HG03103 (cell line): ENCODE data around the gene SDHA.

Source experiments
- ATAC-seq: cut with Tn5 transposase; IDR thresholded peaks from one replicate; pipeline ENCODE4 v1.9.1; 2021; ENCODE audit warnings: low read depth; ENCODE audit not compliant: unreplicated experiment

The SDHA gene

DNA sequence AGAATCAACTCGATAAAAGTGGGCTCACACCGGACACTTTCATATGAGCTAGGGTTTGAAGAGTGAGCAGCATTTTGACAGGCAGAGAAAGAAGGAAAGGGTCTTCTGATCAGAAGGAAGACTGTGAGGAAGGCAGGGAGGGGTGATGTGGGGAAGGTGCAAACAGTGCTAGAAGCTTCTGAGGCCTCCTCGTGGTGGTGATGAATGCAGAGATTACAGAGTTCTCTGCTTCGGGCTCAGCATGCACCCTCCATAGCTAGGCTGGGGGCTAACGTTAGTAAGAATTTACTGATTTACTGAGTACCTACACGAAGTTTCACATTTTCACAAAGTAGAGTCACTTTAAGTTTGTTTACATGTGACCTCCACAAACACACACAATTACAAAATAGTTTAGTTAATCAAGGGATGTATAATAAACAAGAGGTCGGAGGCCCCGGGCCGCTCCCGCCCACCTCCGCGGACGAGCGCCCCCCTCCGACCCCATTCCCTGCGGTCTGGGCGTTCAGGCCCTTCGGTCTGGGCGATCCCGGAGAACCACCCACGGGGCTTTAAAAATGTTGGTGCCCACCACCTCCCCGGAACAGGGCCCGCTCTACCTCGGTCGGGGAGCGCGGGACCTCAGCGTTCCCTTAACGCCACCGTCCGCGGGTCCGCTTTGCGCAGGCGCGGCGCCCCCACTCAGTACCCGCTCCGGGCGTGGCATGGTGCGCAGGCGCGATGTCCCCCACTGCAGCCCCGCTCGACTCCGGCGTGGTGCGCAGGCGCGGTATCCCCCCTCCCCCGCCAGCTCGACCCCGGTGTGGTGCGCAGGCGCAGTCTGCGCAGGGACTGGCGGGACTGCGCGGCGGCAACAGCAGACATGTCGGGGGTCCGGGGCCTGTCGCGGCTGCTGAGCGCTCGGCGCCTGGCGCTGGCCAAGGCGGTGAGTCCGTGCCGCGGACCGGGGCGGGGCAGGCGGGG is at the start of gene SDHA, which contains the start of gene CCDC127:
TSS of gene SDHA (plus strand) at position 827 of the 963 bp plus-strand sequence. CDS start at position 863, 36 bp downstream.
TSS of gene CCDC127 (minus strand) at position 660 of the 963 bp plus-strand sequence. CDS start 1,304 bp downstream, outside the sequence.
- peak; percentile 68 for ATAC-seq

DNA sequence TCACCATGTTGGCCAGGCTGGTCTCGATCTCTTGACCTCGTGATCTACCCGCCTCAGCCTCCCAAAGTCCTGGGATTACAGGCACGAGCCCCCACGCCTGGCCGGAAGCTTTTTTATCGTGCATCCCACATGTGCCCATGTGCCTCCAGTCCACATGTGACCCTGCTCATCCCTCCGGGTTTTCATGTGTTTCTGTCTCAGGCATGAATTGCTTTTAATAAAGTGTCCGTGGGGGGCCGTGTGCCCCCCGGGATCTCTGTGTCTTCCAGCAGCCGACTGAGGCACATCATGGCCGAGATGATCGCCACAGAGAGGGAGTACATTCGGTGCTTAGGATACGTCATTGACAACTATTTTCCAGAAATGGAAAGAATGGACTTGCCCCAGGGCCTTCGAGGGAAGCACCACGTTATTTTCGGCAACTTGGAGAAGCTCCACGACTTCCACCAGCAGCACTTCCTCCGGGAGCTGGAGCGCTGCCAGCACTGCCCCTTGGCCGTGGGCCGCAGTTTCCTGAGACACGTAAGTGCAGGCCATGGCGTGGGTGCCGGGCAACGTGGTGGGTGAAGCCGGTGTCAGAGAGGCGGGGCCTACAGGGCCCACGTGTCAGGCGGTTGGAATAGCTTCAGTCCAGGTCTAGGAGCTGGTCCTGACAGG is 48.9 kb upstream of the SDHA start:
- no peak for ATAC-seq

DNA sequence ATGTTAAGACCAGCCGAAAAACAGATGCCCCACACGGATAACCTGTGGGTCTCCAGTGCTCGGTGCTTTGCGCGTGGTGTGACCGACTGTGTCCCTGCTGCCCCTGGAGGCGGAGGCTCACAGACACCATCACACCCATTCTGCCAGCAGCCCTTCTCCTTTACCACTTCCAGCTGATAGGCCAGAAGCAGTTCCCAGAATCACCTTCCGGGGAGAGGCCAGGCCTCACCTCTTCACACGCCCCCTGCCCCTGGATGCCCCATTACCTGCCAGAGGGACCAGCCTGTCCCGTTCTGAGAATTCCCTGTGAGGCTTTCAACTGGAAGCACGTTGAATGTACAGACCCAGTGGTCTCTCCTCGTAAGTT is 48.4 kb upstream of the SDHA start:
- no peak for ATAC-seq

DNA sequence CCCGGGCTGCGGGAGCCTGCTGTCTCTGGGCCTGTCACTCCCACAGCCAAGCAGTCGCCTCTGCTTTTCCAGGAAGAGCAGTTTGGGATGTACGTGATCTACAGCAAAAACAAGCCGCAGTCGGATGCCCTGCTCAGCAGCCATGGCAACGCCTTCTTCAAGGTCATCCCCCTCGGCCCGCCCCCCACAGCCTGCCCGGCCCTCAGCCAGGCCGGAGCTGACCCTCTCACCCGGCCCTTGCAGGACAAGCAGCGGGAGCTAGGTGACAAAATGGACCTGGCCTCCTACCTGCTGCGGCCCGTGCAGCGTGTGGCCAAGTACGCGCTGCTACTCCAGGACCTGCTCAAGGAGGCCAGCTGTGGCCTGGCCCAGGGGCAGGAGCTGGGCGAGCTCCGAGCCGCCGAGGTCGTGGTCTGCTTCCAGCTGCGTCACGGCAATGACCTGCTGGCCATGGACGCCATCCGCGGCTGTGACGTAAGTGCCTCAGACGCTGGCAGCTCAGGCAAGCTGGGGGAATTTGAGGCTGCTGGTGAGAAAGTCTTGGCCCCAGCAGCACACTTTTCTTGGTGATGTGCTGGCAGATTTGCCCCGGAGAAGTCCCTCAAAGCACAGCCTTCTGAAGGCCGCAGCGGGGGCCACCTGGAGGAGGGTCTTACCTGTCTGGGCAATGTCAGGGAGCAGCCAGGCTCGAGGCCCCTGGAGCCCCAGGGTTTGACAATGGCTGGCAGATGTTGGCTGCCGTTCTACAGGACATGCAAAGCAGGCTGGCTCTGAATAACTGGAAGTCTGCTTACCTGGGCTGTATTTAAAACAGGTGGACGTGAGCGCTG is 46.9 kb upstream of the SDHA start:
- no peak for ATAC-seq

DNA sequence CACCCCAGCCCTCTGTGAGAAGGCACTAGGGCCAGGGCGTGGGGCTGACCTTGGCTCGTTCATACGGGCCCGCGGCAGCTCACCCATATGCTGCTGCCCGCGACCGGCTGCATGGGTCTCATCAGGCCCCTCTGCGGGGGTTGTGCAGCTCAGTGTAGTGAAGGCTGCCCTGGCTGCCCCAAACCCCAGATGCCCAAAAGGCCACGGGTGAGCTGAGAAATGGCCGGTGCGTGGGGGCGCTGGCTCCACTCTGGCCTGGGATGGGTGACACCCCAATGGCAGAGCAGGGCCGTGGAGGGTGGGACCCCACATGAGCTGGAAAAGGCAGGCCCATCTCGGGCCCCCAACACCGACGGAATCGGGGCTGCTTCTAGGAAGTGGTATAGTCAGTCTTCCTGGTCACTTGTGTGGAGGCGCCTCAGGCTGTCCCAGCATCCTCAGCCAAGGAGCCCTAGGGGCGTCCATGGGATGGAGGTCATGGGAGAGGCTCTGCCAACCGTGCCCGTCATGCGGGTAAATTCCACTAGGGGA is 46.3 kb upstream of the SDHA start:
- ATAC-seq, result no peak

DNA sequence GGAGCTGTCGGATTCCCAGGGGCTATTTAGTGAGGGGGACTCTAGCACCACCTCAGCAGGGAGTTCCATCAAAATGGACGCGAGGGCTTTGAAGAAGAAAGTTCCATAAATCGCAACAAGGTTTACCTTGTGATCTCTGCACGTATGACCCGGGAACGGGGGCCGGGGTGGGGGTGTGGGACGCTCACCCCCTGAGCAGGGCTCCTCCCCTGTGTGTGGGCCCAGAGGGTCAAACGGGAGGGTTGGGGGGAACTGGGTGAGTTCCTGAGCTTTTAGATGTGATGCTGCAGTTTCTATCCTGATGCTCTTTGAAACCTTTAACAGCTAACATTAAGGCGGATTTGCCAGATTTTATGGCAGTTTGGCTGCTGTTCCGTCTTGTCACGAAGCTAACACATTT is 45.7 kb upstream of the SDHA start:
- no peak for ATAC-seq

DNA sequence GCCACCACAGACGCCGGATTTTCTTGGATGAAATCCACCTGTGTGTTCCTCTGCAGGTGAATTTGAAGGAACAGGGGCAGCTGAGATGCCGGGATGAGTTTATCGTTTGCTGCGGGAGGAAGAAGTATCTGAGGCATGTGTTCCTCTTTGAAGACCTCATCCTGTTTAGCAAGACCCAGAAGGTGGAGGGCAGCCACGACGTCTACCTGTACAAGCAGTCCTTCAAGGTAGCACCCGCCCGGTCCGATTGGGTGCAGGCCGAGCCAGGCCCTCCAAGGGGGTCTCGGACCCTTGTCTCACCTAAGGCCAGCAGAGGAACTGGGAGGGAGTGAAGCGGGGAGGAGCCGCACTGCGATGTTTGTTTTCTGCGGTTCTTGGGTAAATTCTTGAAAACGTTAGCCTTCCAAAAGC is 45.3 kb upstream of the SDHA start:
- no peak for ATAC-seq

DNA sequence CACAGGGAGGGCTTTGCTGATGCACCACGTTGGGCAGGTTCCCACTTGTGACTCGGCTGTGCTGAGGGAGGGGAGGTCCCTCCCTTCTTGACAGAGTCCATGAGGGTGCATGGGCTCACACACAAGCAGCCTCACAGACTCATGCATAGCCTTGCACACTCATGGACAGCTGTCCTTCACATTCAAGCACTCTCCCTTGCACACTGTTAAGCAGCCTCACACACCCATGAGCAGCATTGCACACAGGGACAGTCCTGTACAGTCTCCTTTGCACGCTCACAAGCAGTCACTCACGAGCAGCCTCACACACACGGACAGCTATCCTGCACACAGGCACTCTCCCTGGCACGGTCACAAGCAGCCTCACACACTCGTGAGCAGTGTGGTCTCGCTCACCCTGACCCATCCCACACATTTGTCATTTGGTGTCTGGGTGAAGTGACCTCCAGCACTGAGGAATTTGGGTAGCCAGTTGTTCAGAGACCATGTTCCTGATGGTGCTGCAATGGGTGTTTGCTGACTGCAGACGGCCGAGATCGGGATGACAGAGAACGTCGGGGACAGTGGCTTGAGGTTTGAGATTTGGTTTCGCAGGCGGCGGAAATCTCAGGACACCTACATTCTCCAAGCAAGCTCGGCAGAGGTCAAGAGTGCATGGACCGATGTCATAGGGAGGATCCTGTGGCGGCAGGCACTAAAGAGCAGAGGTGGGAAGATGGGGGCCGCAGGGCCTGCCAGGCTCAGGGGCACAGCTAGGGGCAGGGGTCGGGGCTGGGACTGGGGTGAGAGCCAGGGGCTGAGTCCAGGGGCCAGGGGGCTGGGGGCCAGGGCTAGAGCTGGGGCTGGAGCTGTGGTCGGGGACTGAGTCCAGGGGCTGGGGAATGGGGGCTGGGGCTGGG is 44.5 kb upstream of the SDHA start:
- no peak for ATAC-seq

DNA sequence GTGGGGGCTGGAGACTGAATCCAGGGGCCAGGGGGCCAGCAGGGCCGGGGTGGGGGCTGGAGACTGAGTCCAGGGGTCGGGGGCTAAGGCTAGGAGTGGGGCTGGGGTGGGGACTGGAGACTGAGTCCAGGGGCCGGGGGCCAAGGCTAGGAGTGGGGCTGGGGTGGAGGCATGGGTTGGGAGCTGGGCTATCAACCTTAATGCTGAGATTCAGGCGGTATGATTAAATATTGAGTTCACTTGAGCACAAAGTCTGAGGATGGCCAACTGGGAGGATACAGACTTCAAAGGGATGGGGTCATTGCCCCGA is 43.9 kb upstream of the SDHA start:
- ATAC-seq, result no peak

DNA sequence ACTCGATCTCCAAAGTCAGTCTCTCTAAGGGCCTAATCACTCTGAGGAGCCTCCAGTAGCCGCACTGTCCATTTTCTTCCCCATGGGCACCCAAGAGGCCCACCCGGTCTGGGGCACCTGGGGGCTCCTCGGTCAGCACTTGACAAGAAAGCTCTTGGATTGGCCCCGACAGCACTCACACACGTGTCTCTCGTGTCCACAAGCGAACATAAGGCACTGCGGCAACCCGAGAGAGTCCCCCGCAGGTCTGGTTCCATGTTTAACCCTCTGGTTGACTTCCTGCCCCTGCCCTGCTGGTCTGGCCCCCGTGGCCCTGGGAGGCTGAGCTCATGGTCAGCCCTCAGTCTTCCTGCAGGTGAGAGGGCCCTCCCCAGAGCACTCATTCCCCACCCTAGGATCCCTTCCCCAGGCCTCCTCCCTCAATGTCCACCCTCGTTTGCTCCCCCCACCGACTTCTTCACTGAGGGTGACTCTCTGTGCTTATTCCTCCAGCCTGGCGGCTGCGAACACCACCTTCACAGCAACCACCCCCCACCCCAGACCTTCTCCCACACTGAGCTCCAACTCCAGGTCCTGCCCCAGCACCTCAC is 43.1 kb upstream of the SDHA start:
- ATAC-seq, result no peak

DNA sequence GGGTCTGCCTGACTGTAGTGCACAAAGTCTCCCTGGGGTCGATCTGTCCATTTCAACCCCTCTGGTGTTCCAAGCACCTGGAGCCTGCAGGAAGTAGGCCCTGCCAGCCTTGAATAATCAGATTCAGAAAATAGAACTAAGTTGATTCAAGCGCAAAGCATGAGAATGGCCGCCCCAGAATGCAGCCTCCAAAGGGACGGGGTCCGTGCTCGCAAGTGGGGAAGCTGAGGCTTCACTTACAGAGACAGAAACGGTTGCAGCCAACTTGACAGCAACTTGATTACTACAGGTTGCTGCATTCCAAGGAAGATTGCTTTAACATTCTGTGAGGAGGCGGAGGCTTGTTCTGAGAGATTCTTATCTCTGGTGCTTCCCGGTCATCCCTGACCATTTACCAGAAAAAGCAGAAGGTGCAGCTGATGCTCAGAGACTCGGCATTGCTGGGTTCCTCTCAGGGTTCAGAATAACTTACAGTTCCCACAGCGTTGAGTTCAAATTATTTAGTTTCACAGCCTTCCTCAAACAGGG is 41.8 kb upstream of the SDHA start:
- no peak for ATAC-seq

DNA sequence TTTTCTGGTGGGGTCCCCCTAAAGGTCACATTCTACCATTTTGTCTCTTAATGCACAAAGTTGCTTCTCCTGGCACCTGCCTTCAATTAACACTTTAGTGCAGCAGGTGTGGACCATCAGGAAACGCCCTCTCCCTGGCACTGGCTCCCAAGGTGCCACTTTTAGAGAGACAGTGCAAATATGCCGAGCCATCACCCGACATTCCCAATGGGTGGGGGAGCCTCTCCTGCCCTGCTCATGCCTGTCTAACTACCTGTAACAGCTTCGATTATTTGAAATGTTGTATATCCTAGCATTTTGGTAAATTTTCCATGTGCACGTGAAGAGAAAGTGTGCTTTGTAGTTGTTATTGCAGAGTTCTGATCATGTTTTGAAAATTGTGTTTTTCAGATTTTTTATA is 40.0 kb upstream of the SDHA start:
- no peak for ATAC-seq

DNA sequence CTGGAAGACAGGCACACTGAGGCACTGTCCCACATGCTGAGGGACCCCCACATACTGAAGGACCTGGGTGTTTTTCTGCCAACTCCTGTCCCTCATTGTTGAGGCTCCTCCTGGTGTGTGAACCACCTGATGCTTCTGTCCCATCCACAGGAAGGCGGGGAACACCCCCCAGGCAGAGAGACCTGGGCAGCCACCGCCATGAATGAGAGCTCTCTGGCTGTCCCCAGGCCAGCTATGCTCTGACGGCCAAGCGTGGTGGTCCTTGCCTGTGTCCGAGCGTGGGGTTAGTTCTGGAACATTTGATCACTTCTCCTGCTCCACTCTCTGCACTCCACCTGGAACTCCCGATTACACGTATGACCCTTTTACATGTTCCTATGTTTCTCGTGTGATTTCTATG is 38.7 kb upstream of the SDHA start:
- no peak for ATAC-seq

DNA sequence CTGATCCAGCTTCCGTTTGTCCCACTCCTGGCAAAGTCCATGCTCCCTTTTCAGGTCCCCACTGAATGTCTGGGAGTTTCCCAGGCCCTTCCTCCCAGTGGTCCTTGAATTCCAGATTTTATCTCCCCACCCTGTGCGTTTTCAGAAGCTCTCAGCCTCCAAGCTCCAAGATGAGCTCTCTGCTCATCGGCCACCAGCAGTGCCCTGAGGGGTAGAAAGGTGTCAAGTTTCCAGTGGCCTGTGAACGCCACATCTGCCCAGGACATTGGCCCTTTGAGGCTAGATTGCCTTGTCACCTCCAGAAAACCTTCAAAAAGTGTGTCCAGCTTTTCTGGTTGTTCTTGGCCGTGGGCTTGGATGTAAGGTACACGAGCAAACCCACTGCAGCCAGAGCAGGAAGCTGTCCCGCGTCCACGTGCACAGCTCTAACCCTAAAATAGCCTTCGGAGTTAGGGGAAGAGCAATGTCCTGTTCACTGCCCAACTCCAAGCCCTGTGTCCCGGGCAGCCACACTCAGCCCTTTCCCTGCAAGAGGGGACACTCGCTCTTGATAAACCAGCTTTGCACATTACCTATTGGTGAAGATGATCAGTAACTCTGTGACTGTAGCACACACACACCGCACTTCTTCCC is 37.7 kb upstream of the SDHA start:
- ATAC-seq, result no peak

DNA sequence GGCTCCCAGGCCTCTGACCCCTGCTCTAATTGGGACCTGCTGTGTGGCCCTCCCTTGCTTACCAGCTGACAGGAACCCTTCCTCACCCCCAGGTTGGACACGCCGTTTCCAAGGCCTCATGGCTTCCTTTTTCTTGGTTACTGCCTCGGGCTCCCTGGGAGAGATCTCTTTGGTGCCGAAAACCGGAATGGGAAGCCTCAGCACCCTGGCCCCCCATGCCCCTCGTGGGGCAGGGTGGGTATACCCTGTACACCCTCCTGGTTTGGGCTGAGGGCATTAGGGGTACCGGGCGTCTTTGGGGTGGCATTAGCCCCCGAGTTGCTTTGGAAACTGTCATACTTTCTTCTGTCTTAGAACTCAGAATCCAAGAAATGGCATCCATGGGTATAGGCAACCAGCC is 37.0 kb upstream of the SDHA start:
- ATAC-seq, result no peak

DNA sequence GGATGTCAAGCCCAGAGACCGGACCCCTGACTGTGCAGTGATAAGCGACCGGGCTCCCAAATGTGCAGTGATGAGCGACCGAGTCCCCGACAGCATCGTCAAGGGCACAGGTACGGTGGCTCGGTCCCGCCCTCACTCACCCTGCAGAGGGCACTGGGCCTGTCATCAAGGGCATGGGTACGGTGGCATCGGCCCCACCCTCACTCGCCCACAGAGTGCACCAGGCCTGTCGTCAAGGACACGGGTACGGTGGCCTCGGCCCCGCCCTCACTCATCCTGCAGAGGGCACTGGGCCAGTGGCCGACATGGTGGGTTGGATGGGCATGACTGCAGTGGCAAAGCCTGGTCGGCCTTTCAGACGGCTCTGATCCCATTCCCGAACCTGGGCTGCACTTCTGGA is 36.6 kb upstream of the SDHA start:
- no peak for ATAC-seq

DNA sequence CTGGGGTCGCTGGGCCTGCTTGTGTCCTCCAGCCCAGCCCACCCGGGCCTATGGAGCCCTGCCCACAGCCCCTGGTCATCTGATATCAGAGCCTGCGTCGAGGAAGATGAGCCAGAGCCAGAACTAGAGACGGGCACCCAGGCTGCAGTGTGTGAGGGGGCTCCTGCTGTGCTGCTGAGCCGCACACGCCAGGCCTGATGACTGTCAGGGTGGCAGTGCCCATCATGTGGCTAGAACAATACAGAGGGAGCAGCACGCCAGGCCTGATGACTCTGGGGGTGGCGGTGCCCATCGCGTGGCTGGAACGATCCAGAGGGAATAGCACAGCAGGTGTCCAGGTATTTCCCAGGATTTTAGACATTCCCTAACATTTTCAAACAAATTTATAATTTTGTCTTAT is 36.0 kb upstream of the SDHA start:
- ATAC-seq, result no peak

DNA sequence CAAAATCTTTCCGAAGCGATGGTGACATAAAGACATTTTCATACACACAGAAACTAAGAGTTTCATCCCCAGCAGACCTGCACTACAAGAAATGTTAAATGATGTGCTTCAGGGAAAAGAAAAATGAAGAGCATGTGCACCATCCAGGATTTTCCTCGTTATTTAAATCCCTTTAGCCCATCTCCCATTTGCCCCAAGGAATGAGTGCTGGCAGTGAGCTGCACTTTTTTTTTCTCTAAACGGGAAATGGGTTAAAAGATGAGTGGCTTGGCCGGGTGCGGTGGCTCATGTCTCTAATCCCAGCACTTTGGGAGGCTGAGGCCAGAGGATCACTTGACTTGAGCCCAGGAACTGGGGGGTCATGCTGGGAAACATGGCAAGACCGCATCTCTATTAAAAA is 33.6 kb upstream of the SDHA start:
- no peak for ATAC-seq
